CD4-positive, alpha-beta T cell treated with Interleukin-2 at 100 ng/mL for 4 hours (primary cell): ENCODE data around the gene DCTN4.

Experiments used
- DNase-seq: peaks from one replicate; pipeline ENCODE4 v3.0.0-alpha.2; 2020; ENCODE audit warnings: low spot score

Gene DCTN4

DNA sequence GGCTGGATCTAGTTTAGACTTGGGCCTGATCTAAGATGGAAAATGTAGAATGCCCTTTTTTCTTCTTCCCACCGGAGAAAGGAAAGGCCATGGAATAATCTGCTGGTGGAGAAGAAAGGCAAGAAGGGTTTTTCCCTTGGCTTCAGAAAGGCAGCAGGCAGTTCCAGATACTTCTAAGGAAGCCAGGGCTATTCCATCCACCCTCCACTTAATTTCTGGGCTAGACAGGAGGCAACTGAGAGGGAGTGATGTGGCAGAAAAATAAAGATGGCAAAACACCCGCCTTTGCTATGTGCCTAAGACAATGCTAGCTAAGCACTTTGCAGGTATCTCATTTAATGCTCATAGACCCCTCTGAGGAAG lies 87.9 kb downstream of the DCTN4 start:
- DNase-seq: no peak

DNA sequence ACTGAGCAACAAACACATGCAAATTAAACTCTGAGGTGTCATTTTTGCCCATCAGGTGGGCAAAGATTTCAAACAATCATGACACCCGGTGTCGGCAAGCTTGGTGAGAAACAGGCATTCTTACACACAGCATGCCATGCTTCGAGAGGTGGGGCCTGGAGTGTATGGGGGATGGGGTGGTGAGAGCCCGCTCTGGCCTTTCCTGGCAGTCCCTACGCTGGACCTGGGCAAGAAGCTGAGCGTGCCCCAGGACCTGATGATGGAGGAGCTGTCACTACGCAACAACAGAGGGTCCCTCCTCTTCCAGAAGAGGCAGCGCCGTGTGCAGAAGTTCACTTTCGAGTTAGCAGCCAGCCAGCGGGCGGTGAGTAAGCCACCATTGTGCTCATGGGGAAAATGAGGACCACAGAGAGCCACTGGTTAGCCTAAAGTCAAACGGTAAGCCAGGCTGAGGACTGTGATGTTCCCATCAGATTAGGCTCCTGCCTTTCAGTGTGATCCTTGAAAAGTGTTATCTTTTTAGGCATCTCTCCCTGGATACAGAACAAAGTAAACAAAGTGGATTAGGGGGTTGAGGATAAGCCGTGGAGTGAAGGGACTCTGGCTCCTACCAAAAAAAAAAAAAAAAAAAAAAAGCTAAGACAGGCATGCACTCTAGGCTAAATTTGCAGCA lies 88.4 kb downstream of the DCTN4 start:
- DNase-seq: no peak

DNA sequence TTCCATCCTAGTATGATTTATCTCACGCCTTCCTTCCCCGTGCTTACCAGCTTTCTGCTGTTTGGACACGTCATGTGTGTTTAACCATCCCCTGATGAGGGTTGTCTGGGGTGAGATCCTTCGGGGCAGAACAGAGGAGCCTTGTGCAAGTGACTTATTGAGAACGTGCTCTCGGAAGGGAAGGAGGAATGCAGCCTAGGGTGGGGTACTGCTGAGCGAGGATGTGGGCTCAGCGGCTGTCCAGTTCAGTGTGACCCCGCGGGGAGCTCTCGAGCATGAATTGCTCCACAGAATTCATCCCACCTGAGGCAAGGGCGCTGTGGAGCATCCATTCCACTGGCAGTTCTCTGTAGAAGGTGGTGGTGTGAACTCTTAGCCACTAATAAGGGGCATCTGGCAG lies 93.8 kb downstream of the DCTN4 start:
- DNase-seq: no peak

DNA sequence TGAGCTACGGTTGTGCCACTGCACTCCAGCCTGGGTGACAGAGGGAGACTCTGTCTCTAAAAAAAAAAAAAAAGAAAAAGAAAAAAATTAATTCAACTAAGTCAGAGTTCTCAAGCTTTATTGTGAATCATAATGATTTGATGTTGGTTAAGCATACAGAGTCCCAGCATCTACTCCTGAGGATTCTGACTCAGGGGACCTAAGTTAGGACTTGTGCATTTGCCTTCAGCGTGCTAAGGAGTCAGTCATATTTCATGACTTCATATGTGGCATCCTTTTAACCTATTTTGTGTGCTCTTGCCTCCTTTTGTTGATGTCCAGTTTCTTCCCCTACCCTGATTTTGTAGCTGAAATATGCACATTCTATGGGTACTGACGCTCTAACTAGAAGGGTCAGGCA lies 94.9 kb downstream of the DCTN4 start:
- no peak for DNase-seq

DNA sequence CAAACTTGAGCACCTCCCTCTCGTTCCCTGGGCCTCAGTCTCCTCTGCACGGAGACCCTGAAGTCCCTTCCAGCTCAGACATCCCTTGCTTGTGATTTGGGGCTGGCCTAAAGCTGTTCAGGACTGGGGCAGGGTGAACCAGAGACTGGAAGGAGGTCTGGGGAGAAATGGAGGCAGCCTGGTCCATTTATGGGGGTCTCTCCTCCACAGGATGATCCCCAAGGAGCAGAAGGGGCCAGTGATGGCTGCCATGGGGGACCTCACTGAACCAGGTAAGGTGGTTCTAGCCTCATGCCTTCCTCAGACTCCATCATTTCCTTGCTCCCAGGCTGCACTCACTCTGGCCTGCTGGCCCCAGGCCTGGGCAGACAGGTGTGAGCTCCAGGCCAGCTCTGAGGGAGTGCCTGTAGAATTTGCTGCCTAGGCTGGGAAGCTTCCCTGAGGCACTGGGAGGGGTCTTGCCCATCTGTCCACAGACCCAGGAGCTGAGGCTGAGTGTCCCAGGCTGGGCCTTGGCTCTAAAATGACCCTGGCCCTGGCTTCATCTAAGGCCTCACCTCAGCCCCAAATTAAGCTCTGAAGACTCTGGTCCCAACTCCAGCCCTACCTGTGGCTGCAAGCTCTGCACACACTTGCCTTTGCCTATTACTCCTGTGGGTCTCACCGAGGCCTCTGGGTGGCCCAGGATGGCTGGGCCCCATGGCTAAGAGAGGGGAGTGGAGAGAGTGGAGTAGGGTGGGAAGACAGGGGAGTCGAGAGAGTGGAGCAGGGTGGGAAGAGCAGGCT lies 95.9 kb downstream of the DCTN4 start:
- no peak for DNase-seq

DNA sequence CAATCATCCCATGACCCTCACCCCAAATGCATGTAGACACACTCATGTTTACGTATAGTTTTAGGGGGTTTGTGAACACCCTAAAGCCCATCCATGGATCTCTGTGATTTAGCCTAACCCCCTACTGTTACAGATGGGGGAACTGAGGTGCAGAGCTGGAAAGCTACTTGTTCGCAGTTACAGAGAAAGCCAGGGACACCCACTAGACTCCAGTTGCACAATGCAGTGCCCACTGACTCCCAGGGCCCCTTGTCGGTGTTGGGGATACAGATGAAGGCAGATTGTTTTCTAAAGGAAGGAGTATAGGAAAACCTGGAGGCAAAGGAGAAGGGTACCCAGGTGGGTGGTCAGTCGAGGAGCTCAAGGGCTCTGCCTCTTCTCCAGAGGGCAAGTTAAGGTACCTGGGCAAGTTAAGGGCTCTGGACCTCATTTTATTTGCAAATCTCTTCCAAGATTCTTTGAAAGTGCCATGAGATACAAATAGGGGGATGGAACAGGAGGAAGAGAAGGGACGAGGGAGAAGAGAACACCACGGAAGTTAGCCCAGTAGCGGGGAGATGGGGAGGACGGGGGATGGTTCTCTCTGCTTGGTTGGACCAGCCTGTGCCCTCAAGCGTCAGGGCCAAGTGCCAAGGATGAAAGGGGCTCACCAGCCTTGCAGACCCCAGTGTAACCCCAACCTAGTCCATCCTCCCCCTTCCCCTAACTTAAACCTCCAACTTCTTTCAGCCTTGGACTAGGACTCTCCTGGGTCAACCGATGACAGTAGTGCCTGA lies 96.8 kb downstream of the DCTN4 start:
- DNase-seq: no peak

DNA sequence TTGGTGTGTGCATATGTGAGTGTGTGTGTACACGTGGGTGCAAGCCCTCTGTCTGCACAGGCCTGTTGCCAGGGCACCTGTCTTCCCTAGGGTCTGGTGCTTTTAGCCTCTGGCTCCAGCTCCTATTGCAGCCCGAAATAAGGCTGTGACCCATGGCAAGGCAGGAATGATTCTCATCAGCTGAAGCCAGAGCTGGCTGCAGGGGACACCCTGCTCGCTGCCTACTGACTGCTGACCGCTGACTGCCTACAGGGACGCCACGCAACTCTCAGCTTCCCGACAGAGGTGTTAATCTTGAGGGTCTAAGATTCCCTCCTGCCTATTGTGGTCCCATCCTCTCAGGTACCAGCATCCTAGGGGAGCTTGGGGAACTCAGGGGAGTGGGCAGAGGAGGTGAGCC lies 97.7 kb downstream of the DCTN4 start, which contains the start of gene MYOZ3:
MYOZ3 (plus strand) TSS at position 166 of the 400 bp plus-strand sequence. CDS start 1,691 bp downstream, outside the sequence.
- no peak for DNase-seq

GRCh38 chr5:150660108-150660831 lies 98.5 kb downstream of the DCTN4 start:
- no peak for DNase-seq

GRCh38 chr5:150659360-150660107 lies 99.3 kb downstream of the DCTN4 start:
- DNase-seq: no peak

GRCh38 chr5:150658699-150659265 lies 100.0 kb downstream of the DCTN4 start:
- no peak for DNase-seq
